Fibroblast of lung (primary cell): ENCODE data around the gene RBMS2. TPM values are rescaled to one million over a fixed set of nuclear protein-coding genes. Genes with fewer than 3 reads are reported as not detected.

Experiments
- DNase-seq, 2 donors: peaks; one replicate each; pipeline versions ENCODE4 v3.0.0 to v3.0.0-alpha.2; 2010; ENCODE audit warnings: low read depth in 2 of 2
- H2AFZ ChIP-seq: 2 replicates; pipeline ENCODE4 v1.5.1; 2012; ENCODE audit warnings: low read length, control low read depth, inconsistent platforms
- H3K27ac ChIP-seq: 2 replicates; pipeline ENCODE4 v1.5.1; 2011; ENCODE audit warnings: low read length, control low read depth; ENCODE audit not compliant: insufficient read depth
- H3K27me3 ChIP-seq: 2 replicates; pipeline ENCODE4 v1.5.1; 2011; ENCODE audit warnings: mild to moderate bottlenecking, low read length; ENCODE audit not compliant: control insufficient read depth, insufficient read depth
- H3K36me3 ChIP-seq: 2 replicates; pipeline ENCODE4 v1.5.1; 2011; ENCODE audit warnings: low read length; ENCODE audit not compliant: control insufficient read depth, insufficient read depth
- H3K4me1 ChIP-seq: 2 replicates; pipeline ENCODE4 v1.5.1; 2011; ENCODE audit warnings: low read length; ENCODE audit not compliant: control insufficient read depth, insufficient read depth; ENCODE audit errors: extremely low read depth
- H3K4me2 ChIP-seq: 2 replicates; pipeline ENCODE4 v1.5.1; 2011; ENCODE audit warnings: low read length, control low read depth; ENCODE audit not compliant: insufficient read depth; ENCODE audit errors: extremely low read depth
- H3K4me3 ChIP-seq, 4 experiments: fragments of 200-600 bp in 1 of 4; sonication (generic) in 1 of 4; replicated peaks in 1 of 4; 2 replicates each; pipeline ENCODE4 v1.5.1; 2011 to 2016; ENCODE audit warnings: low read length in 4 of 4, low read depth in 3 of 4, mild to moderate bottlenecking in 3 of 4, control low read depth in 2 of 4, inconsistent platforms in 1 of 4, mixed read lengths in 1 of 4; ENCODE audit not compliant: insufficient read depth in 1 of 4; ENCODE audit errors: control extremely low read depth in 1 of 4
- H3K79me2 ChIP-seq: 2 replicates; pipeline ENCODE4 v1.5.1; 2012; ENCODE audit warnings: mild to moderate bottlenecking, low read length, inconsistent platforms; ENCODE audit not compliant: control insufficient read depth, insufficient read depth
- H3K9ac ChIP-seq: 2 replicates; pipeline ENCODE4 v1.5.1; 2011; ENCODE audit warnings: mild to moderate bottlenecking, low read length, control low read depth; ENCODE audit not compliant: insufficient read depth
- H3K9me3 ChIP-seq: 2 replicates; pipeline ENCODE4 v1.5.1; 2012; ENCODE audit warnings: low read depth, low read length; ENCODE audit not compliant: control insufficient read depth, insufficient read depth
- H4K20me1 ChIP-seq: 2 replicates; pipeline ENCODE4 v1.5.1; 2011; ENCODE audit warnings: low read length; ENCODE audit not compliant: control insufficient read depth, insufficient read depth; ENCODE audit errors: extremely low read depth
- EZH2 ChIP-seq: IDR thresholded peaks from 2 replicates; pipeline ENCODE4 v1.5.1; 2012; ENCODE audit warnings: low read length, control low read depth, mild to moderate bottlenecking; ENCODE audit errors: missing control alignments
- polyA plus RNA-seq, 2 donors: library from polyadenylated mRNA; depleted of rRNA in 1 of 2; stranded (reverse) in 1 of 2; unstranded in 1 of 2; fragments of >200 nt; gene quantifications; 2 replicates each; pipeline ENCODE4 v1.2.1, GENCODE V29; 2011 to 2012; ENCODE audit warnings: missing spikeins in 1 of 2
- total RNA-seq: library from RNA; depleted of rRNA; stranded (reverse); fragments of >200 nt; gene quantifications from 2 replicates; pipeline ENCODE4 v1.2.1, GENCODE V29; 2014
- TF ChIP-seq, protein P1 (sequence below), 2 donors: IDR thresholded peaks in 1 of 2; conservative IDR thresholded peaks in 1 of 2; 1 replicate in 1 of 2; 2 replicates in 1 of 2; pipeline ENCODE4 v1.5.1; 2011 to 2012; ENCODE audit warnings: low read length in 2 of 2, control low read depth in 1 of 2, inconsistent platforms in 1 of 2, low read depth in 1 of 2, mild to moderate bottlenecking in 1 of 2

The RBMS2 gene
- total and polyA plus RNA-seq, 2 donors (not counting 1 experiment from before 2014, with no cell fraction given): 23.1 to 66.9 TPM

- no peaks in the 10 kb centered on the region for H3K9me3 ChIP-seq
- no peak overlapping the region for H3K9ac ChIP-seq
- no peak for TF ChIP-seq EZH2
- TF ChIP-seq, protein P1, sequence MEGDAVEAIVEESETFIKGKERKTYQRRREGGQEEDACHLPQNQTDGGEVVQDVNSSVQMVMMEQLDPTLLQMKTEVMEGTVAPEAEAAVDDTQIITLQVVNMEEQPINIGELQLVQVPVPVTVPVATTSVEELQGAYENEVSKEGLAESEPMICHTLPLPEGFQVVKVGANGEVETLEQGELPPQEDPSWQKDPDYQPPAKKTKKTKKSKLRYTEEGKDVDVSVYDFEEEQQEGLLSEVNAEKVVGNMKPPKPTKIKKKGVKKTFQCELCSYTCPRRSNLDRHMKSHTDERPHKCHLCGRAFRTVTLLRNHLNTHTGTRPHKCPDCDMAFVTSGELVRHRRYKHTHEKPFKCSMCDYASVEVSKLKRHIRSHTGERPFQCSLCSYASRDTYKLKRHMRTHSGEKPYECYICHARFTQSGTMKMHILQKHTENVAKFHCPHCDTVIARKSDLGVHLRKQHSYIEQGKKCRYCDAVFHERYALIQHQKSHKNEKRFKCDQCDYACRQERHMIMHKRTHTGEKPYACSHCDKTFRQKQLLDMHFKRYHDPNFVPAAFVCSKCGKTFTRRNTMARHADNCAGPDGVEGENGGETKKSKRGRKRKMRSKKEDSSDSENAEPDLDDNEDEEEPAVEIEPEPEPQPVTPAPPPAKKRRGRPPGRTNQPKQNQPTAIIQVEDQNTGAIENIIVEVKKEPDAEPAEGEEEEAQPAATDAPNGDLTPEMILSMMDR (conservative IDR thresholded peaks at IDR 0.05 in 1 of 2, IDR thresholded peaks at IDR 0.05 in 1 of 2; ENCODE audit: low read depth in 1 of 2, low read length in 2 of 2): no peak
- peaks cover 9% of the 10 kb centered on the region for H3K4me1 ChIP-seq
- H3K4me3 ChIP-seq: no peak overlapping the region
- H4K20me1 ChIP-seq: no peaks in the 10 kb centered on the region
- H3K79me2 ChIP-seq: peaks cover 44% of the 10 kb centered on the region
- no peak overlapping the region for H3K27ac ChIP-seq
- no peak for DNase-seq
- H3K27me3 ChIP-seq: no peaks in the 10 kb centered on the region
- no peak overlapping the region for H3K4me2 ChIP-seq
- H3K36me3 ChIP-seq: peaks cover 14% of the 10 kb centered on the region
- H2AFZ ChIP-seq: no peak overlapping the region
Measured at GRCh38 chr12:56637621-56638020, 116.0 kb downstream of the RBMS2 start.

GRCh38 chr12:56641219-56641618, 119.6 kb downstream of the RBMS2 start:
- Histone ChIP-seq H3K4me2 (no peak overlapping the region), H3K79me2 (peaks cover 41% of the 10 kb centered on the region)

GRCh38 chr12:56644654-56645053, 123.0 kb downstream of the RBMS2 start:
- no peaks in the 10 kb centered on the region for H3K27me3 ChIP-seq
- peak overlapping the region; percentile 84 for H3K9ac ChIP-seq
- H3K4me3 ChIP-seq: peak overlapping the region; percentile 80 to 99 (median 92)
- no peak overlapping the region for H2AFZ ChIP-seq
- peaks cover 6% of the 10 kb centered on the region for H3K36me3 ChIP-seq
- TF ChIP-seq, protein P1 (conservative IDR thresholded peaks at IDR 0.05 in 1 of 2, IDR thresholded peaks at IDR 0.05 in 1 of 2; ENCODE audit: low read depth in 1 of 2, low read length in 2 of 2): no peak
- no peak for TF ChIP-seq EZH2
- DNase-seq: peak in 1 of 2 donors; percentile 29
- H3K9me3 ChIP-seq: no peaks in the 10 kb centered on the region
- H3K79me2 ChIP-seq: peaks cover 41% of the 10 kb centered on the region
- H3K27ac ChIP-seq: peak overlapping the region; percentile 88
- peaks cover 5% of the 10 kb centered on the region for H4K20me1 ChIP-seq
- H3K4me1 ChIP-seq: peaks cover 7% of the 10 kb centered on the region
- peak overlapping the region; percentile 99 for H3K4me2 ChIP-seq

More at GRCh38 chr12:56641219-56641618, 119.6 kb downstream of the RBMS2 start:
- DNase-seq: no peak
- Histone ChIP-seq H3K9ac (no peak overlapping the region), H3K4me3 (no peak overlapping the region), H3K9me3 (no peaks in the 10 kb centered on the region), H2AFZ (no peak overlapping the region), H3K36me3 (peaks cover 15% of the 10 kb centered on the region), H3K27me3 (no peaks in the 10 kb centered on the region), H3K4me1 (peaks cover 7% of the 10 kb centered on the region), H4K20me1 (peaks cover 5% of the 10 kb centered on the region), H3K27ac (no peak overlapping the region)
- TF ChIP-seq EZH2: no peak
- TF ChIP-seq, protein P1 (conservative IDR thresholded peaks at IDR 0.05 in 1 of 2, IDR thresholded peaks at IDR 0.05 in 1 of 2; ENCODE audit: low read depth in 1 of 2, low read length in 2 of 2): no peak
